GM18951 (cell line): Measurements from ENCODE around the gene SSR1.

Experiments used
- POLR2A ChIP-seq: IDR thresholded peaks from 4 replicates; pipeline ENCODE4 v1.6.1; 2011; ENCODE audit warnings: mild to moderate bottlenecking; ENCODE audit not compliant: insufficient read length, insufficient read depth; ENCODE audit errors: extremely low read depth
- in situ Hi-C: fragments of 300-500 bp; cut with MboI; formaldehyde crosslinking; loops from one replicate; pipeline ENCODE4 v1.12.0; 2022; ENCODE audit warnings: low sequenced_read_pairs, mixed read lengths, inconsistent platforms; ENCODE audit not compliant: unreplicated experiment

The SSR1 gene

DNA sequence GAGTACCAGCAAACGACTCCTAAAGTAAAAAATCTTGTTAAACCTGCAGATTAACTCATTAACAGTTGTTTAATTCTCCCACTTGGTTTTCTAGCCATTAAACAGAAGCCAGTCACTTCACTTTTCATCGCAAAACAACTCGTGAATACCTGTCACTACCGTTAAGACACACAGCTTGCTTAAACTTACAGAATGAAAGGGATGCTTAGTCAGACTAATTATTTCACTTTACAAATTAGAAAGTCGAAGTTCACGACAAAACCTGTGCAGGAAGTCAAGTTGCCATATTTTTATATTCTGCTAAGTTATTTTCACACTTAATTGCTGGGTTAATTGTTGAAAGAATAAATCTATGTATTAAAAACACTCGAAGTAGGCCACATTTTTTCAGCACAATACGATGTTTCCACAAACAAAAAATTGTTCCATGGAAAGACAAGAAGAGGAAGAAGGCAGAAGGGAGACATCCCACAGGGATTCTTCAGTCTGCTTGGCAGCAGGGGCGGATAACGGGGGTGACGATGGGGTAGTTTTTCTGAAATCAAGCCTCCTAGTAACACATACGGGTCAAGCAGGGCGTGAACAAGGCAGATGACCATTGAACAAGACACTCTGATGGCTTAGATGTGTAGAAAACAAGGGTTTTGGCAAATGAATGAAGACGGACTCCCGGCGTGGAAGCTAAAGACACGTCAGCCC, 933 bp downstream of the SSR1 start:
- TF ChIP-seq POLR2A = no peak
- in situ Hi-C loops = no loop called here

DNA sequence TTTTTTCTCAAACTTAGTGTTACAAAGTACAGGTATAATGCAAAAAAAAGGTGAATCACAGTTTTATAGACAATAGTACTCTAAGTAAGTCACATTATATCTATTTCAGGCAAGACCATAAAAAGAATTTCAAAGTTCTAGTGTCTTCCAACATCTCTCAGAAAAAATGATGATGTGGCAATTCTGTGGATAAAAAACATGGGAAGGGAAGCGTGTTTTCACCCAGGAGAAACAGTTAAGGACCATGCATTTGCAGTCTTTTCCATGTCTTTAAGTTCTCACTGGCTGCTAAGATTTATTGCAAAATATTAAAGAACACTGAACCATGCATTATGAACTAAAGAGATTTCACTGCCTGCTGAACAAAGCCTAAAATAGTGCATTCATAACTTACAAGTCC, 1.8 kb downstream of the SSR1 start:
- no peak for TF ChIP-seq POLR2A

DNA sequence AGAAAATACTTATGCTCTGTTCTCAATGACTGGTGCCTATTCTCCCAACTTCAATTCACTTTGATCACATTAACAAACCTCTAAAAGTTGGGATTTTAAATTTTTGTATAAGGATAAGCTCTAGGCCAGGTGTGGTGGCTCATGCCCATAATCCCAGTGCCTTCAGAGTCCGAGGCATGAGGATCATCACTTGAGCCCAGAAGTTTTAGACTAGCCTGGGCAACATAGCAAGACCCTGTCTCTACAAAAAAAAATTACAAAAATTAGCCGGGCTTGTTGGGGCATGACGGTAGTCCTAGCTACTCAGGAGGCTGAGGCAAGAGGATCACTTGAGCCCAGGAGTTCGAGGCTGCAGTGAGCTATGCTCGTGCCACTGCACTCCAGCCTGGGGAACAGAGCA, 3.9 kb downstream of the SSR1 start:
- TF ChIP-seq POLR2A = no peak
- in situ Hi-C loops = no loop called here

More for the DNA sequence above, 1.8 kb downstream of the SSR1 start:
- in situ Hi-C loops = no loop called here

GRCh38 chr6:7307533-7307932, 5.5 kb downstream of the SSR1 start:
- in situ Hi-C loops = no loop called here
- TF ChIP-seq POLR2A = no peak

DNA sequence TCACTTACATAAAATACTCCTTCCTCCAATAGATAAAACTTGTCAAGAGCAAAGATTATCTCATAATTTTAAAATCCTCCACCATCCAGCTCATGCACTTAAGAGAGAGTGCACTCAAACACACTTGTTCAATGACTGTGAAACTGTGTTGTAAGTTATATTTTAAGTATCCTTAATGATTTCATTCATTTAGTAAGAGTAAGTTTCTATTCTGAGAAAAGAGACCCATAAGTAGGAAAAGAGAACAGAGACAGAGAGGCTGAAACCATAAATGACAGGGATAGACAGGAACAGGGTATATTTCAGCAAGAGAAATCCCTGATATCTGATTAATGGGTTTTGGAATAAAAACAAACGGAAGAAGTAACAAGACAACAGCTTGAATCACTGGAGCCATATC, 8.2 kb downstream of the SSR1 start:
- in situ Hi-C loops = no loop called here
- no peak for TF ChIP-seq POLR2A

DNA sequence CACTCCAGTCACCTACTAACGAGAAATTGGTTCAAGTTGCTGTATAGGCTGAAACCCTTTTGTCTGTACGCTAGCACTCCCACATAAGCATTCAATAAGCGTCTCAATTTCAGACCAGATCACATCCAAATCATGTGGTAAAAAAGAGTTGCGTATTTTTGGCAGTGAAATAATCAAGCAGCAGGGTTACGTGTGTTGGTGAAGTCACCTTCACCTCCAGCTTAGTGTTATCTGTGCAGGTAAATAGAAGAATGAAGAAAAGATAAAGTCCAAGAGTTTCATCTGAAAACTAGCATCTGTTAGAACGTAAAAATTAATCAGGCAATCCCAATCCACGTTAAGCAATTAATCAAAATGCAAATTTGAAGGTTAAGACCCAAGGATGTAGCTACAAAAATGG, 11.3 kb downstream of the SSR1 start:
- TF ChIP-seq POLR2A = no peak
- in situ Hi-C loops = no loop called here

DNA sequence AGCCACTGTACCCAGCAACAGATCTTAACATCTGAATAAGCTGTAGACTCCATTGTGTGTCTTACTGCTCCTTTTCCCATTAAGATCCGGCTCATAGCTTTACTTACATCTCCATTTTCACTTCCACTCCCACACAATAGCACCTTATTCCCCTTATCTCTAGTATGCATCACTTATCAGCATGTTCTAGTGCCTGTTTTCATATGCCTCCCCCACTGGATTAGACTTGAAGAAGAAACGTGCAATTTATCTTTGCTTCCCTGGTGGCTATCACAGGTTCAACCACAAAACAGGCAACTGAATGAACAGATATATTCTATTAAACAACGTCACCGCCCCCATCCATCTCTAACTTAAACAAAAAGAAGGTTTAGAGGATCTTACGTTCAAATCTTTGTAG, 12.1 kb downstream of the SSR1 start:
- in situ Hi-C loops = no loop called here
- TF ChIP-seq POLR2A = no peak

- in situ Hi-C loops = loop anchor here (25.0 kb wide), 1 partner anchor 714 kb away; no protein-coding TSS in a partner anchor
- TF ChIP-seq POLR2A = no peak
Observed at GRCh38 chr6:7298113-7298512, 14.9 kb downstream of the SSR1 start.

DNA sequence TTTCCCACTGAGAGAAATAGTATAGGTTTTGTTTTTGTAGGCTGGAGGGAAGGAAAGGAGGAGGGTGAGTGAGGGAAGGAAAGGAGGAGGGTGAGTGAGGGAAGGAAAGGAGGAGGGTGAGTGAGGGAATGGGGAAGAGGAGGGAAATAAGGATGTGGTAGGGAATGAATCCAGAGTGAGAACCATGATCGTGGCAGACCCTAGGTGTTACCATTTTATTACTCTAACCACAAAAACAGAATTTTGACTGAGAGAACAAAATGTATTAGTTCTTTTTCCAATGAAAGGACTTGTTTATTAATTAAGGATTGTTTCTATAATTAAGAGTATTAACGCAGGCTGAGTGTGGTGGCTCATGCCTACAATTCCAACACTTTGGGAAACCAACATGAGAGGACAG, 16.4 kb downstream of the SSR1 start:
- in situ Hi-C loops = loop anchor here (25.0 kb wide), 1 partner anchor 716 kb away; no protein-coding TSS in a partner anchor
- TF ChIP-seq POLR2A = no peak

DNA sequence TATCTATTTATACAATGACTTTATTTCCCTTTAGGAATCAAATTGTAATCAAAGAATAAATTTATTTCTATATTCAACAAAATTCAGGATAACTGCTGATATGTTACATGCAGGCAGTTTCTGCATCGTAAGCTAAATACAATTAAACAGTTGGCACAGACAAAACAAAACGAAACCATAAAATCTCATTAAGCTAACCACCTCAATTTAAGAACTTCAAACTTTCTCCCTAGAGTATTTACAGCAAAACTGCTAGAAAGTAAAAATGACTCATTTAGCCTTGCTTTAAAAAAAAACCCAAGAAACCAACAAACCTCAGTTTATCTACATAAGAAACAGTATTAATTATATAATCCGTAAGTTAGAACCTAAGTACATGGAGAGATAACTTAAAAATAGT, 17.1 kb downstream of the SSR1 start:
- in situ Hi-C loops = loop anchor here (25.0 kb wide), 1 partner anchor 716 kb away; no protein-coding TSS in a partner anchor
- TF ChIP-seq POLR2A = no peak

DNA sequence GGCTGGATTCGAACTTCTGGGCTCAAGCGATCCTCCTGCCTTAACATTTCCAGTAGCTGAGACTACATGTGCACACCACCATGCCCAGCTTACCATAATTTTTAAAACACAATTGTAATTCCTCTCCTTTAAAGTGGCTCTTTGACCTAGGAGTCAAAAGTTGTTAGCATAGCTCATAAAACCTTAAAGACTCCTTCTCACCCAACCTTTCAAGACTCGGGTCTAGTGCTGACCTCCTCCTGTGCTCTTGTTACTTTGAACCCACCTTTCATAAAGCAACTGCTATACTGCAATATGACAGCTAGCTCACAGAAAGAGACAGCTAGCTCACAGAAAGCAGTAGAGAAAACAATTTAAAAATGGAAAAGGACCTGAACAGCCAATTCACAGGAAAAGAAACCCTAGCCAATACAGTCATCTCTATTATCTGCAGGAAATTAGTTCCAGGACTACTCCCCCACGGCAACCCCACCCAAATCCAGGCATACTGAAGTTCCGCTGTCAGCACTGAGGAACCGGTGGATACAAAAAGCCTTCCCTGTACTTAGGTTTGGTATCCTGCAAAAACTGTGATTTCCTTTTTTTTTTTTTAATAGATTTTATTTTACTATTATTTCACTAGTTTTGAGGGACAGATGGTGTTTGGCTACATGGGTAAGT, 20.3 kb downstream of the SSR1 start:
- in situ Hi-C loops = loop anchor here (25.0 kb wide), 1 partner anchor 720 kb away; no protein-coding TSS in a partner anchor
- no peak for TF ChIP-seq POLR2A

DNA sequence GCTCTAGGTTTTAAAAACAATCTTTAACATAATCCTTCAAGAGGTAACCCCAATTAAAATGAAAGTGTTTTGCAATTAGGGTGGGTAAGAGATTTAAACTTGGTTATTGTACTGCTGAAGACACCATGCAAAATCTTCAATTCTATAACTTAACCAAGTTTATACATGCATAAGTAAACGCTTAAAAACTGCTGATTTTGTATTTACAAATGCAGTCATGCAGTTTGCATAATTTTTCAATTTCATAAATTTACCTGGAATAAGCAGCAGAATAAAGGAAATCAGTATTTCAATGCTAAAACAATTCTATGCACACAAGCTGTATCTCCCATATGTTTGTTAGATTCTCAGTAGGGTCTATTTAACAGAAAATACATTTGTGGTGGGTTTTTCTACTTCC, 22.9 kb downstream of the SSR1 start:
- in situ Hi-C loops = loop anchor here (25.0 kb wide), 1 partner anchor 722 kb away; no protein-coding TSS in a partner anchor
- TF ChIP-seq POLR2A = no peak

- no peak for TF ChIP-seq POLR2A
- in situ Hi-C loops = loop anchor here (10.0 to 25.0 kb wide), 2 partner anchors 319 to 727 kb away; no protein-coding TSS in a partner anchor
Observed at GRCh38 chr6:7285416-7285815, 27.6 kb downstream of the SSR1 start.

DNA sequence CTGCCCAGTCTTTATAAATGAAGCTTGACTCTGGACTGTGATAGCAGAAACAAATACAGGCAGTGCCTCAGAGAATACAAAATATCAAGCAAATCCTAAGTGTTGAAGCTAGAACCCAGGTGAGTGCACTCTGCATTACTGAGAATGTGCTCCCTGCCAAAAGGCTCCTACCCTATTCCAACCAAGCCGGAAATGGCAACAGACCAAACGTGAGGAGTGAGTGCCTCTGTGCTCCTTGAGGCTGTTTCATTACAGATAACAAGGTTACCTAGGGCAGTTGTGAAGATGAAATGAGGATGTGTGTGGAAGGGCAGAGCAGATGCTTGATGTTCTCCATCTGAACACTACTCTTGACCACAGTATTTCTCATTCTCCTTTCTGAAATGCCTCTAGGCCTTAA, 29.3 kb downstream of the SSR1 start:
- no peak for TF ChIP-seq POLR2A
- in situ Hi-C loops = loop anchor here (10.0 to 25.0 kb wide), 2 partner anchors 321 to 729 kb away; no protein-coding TSS in a partner anchor
